Neuron (in vitro differentiated cells): ENCODE results near the gene HDAC4.

Experiments used
- H2AFZ ChIP-seq: one replicate; pipeline ENCODE4 v1.6.1; 2013; ENCODE audit warnings: low read depth, mild to moderate bottlenecking, inconsistent platforms, low read length, moderate library complexity
- H3K27me3 ChIP-seq: one replicate; pipeline ENCODE4 v1.6.1; 2013; ENCODE audit warnings: low read length; ENCODE audit not compliant: insufficient read depth
- H3K36me3 ChIP-seq: one replicate; pipeline ENCODE4 v1.6.1; 2013; ENCODE audit warnings: low read length; ENCODE audit not compliant: insufficient read depth
- H3K4me1 ChIP-seq: one replicate; pipeline ENCODE4 v1.6.1; 2013; ENCODE audit warnings: low read length; ENCODE audit not compliant: insufficient read depth
- H3K4me3 ChIP-seq: 2 replicates; pipeline ENCODE4 v1.5.1; 2013; ENCODE audit warnings: mild to moderate bottlenecking, low read length, moderate library complexity
- H3K9me3 ChIP-seq: one replicate; pipeline ENCODE4 v1.6.1; 2013; ENCODE audit warnings: low read length

HDAC4 gene

GRCh38 chr2:239438368-239438767 is 37.5 kb upstream of the HDAC4 start:
- Histone ChIP-seq H3K36me3 (no peaks in the 10 kb centered on the region), H3K4me3 (no peak overlapping the region), H3K4me1 (peaks cover 26% of the 10 kb centered on the region), H3K9me3 (peaks cover 5% of the 10 kb centered on the region), H2AFZ (no peak overlapping the region), H3K27me3 (peaks cover 28% of the 10 kb centered on the region)

- Histone ChIP-seq H3K4me3 (no peak overlapping the region), H3K9me3 (no peaks in the 10 kb centered on the region), H3K36me3 (no peaks in the 10 kb centered on the region), H3K4me1 (peaks cover 26% of the 10 kb centered on the region), H2AFZ (no peak overlapping the region), H3K27me3 (peaks cover 19% of the 10 kb centered on the region)
Observed at GRCh38 chr2:239436669-239437335, 36.0 kb upstream of the HDAC4 start.

GRCh38 chr2:239436076-239436475 is 35.3 kb upstream of the HDAC4 start:
- Histone ChIP-seq H3K27me3 (peaks cover 26% of the 10 kb centered on the region), H3K9me3 (no peaks in the 10 kb centered on the region), H3K36me3 (no peaks in the 10 kb centered on the region), H3K4me1 (peaks cover 19% of the 10 kb centered on the region), H3K4me3 (no peak overlapping the region), H2AFZ (no peak overlapping the region)

- Histone ChIP-seq H3K4me1 (no peaks in the 10 kb centered on the region), H3K27me3 (peaks cover 18% of the 10 kb centered on the region), H3K9me3 (no peaks in the 10 kb centered on the region), H3K36me3 (no peaks in the 10 kb centered on the region), H2AFZ (no peak overlapping the region), H3K4me3 (no peak overlapping the region)
Observed at GRCh38 chr2:239433777-239434403, 33.1 kb upstream of the HDAC4 start.

- H3K36me3 ChIP-seq: no peaks in the 10 kb centered on the region
- H2AFZ ChIP-seq: no peak overlapping the region
- H3K4me3 ChIP-seq: no peak overlapping the region
- H3K4me1 ChIP-seq: no peaks in the 10 kb centered on the region
- peaks cover 13% of the 10 kb centered on the region for H3K27me3 ChIP-seq
- no peaks in the 10 kb centered on the region for H3K9me3 ChIP-seq
Observed at GRCh38 chr2:239432174-239432573, 31.4 kb upstream of the HDAC4 start.

- Histone ChIP-seq H3K9me3 (no peaks in the 10 kb centered on the region), H3K4me1 (no peaks in the 10 kb centered on the region), H2AFZ (no peak overlapping the region), H3K36me3 (no peaks in the 10 kb centered on the region), H3K4me3 (no peak overlapping the region), H3K27me3 (peaks cover 13% of the 10 kb centered on the region)
Observed at GRCh38 chr2:239431536-239431935, 30.7 kb upstream of the HDAC4 start.

GRCh38 chr2:239429473-239430350 is 28.9 kb upstream of the HDAC4 start:
- Histone ChIP-seq H2AFZ (no peak overlapping the region), H3K9me3 (no peaks in the 10 kb centered on the region), H3K4me1 (no peaks in the 10 kb centered on the region), H3K36me3 (no peaks in the 10 kb centered on the region), H3K27me3 (peaks cover 13% of the 10 kb centered on the region), H3K4me3 (no peak overlapping the region)

- H3K4me3 ChIP-seq: no peak overlapping the region
- H3K4me1 ChIP-seq: no peaks in the 10 kb centered on the region
- H2AFZ ChIP-seq: no peak overlapping the region
- H3K36me3 ChIP-seq: no peaks in the 10 kb centered on the region
- no peaks in the 10 kb centered on the region for H3K9me3 ChIP-seq
- H3K27me3 ChIP-seq: no peaks in the 10 kb centered on the region
Observed at GRCh38 chr2:239425631-239426030, 24.8 kb upstream of the HDAC4 start.

GRCh38 chr2:239424337-239425045 is 23.7 kb upstream of the HDAC4 start:
- Histone ChIP-seq H2AFZ (no peak overlapping the region), H3K4me3 (no peak overlapping the region), H3K36me3 (no peaks in the 10 kb centered on the region), H3K4me1 (no peaks in the 10 kb centered on the region), H3K27me3 (peaks cover 2% of the 10 kb centered on the region), H3K9me3 (no peaks in the 10 kb centered on the region)

GRCh38 chr2:239423551-239423950 is 22.7 kb upstream of the HDAC4 start:
- Histone ChIP-seq H3K4me1 (no peaks in the 10 kb centered on the region), H3K4me3 (no peak overlapping the region), H3K9me3 (no peaks in the 10 kb centered on the region), H3K27me3 (peaks cover 3% of the 10 kb centered on the region), H2AFZ (no peak overlapping the region), H3K36me3 (no peaks in the 10 kb centered on the region)

- Histone ChIP-seq H3K4me3 (no peak overlapping the region), H3K27me3 (peaks cover 3% of the 10 kb centered on the region), H2AFZ (no peak overlapping the region), H3K4me1 (no peaks in the 10 kb centered on the region), H3K36me3 (no peaks in the 10 kb centered on the region), H3K9me3 (no peaks in the 10 kb centered on the region)
Observed at GRCh38 chr2:239421851-239422250, 21.0 kb upstream of the HDAC4 start.

- no peaks in the 10 kb centered on the region for H3K36me3 ChIP-seq
- H2AFZ ChIP-seq: no peak overlapping the region
- peaks cover 3% of the 10 kb centered on the region for H3K27me3 ChIP-seq
- H3K4me1 ChIP-seq: no peaks in the 10 kb centered on the region
- H3K9me3 ChIP-seq: no peaks in the 10 kb centered on the region
- no peak overlapping the region for H3K4me3 ChIP-seq
Observed at GRCh38 chr2:239420082-239420481, 19.3 kb upstream of the HDAC4 start.

- H3K9me3 ChIP-seq: no peaks in the 10 kb centered on the region
- peaks cover 3% of the 10 kb centered on the region for H3K27me3 ChIP-seq
- H3K4me1 ChIP-seq: no peaks in the 10 kb centered on the region
- no peaks in the 10 kb centered on the region for H3K36me3 ChIP-seq
- no peak overlapping the region for H2AFZ ChIP-seq
- H3K4me3 ChIP-seq: no peak overlapping the region
Observed at GRCh38 chr2:239418918-239419317, 18.1 kb upstream of the HDAC4 start.
